H1 (cell line): ENCODE measurements around the gene ATP2B3. TPM values are rescaled to one million over a fixed set of nuclear protein-coding genes. Genes with fewer than 3 reads are reported as not detected.

ENCODE experiments used
- TBP ChIP-seq: IDR thresholded peaks from 2 replicates; pipeline ENCODE4 v1.6.1; 2011; ENCODE audit warnings: low read depth, low read length, improper control_type of control experiment
- polyA plus RNA-seq, 7 experiments: library from polyadenylated mRNA; depleted of rRNA in 3 of 7; stranded (reverse) in 5 of 7; unstranded in 2 of 7; fragments of >200 nt in 5 of 7; fragments of 200-250 nt in 2 of 7; gene quantifications; 1 replicate in 5 of 7; 2 replicates in 1 of 7; 4 replicates in 1 of 7; pipeline versions ENCODE4 v1.2.1 to v1.2.3, GENCODE V29; 2011 to 2013; ENCODE audit warnings: missing spikeins in 2 of 7, mixed read lengths in 2 of 7
- total RNA-seq: library from RNA; stranded (reverse); fragmentation: NEBNext Ultra II Directional; extraction: Animal tissue kit (Norgen Biotek cat#: 25700); gene quantifications from 2 replicates; pipeline ENCODE4 v1.2.1, GENCODE V29; 2021
- TF ChIP-seq, protein P1 (sequence below): IDR thresholded peaks from 2 replicates; pipeline ENCODE4 v1.6.1; 2012; ENCODE audit warnings: low read length, inconsistent platforms

Gene ATP2B3
- total and polyA plus RNA-seq, 2 of the 8 experiments (the other 6 are each of a cell fraction or from before 2014, with no cell fraction given), result 0.14 to 0.19 TPM

GRCh38 chrX:153601511-153602110 lies 84.2 kb downstream of the ATP2B3 start (continued):
- TF ChIP-seq, protein P1, sequence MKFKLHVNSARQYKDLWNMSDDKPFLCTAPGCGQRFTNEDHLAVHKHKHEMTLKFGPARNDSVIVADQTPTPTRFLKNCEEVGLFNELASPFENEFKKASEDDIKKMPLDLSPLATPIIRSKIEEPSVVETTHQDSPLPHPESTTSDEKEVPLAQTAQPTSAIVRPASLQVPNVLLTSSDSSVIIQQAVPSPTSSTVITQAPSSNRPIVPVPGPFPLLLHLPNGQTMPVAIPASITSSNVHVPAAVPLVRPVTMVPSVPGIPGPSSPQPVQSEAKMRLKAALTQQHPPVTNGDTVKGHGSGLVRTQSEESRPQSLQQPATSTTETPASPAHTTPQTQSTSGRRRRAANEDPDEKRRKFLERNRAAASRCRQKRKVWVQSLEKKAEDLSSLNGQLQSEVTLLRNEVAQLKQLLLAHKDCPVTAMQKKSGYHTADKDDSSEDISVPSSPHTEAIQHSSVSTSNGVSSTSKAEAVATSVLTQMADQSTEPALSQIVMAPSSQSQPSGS, result no peak
- no peak for TF ChIP-seq TBP
